Mesothelial cell of epicardium (in vitro differentiated cells): ENCODE results near the gene HIGD2A. TPM values are rescaled to one million over a fixed set of nuclear protein-coding genes. Genes with fewer than 3 reads are reported as not detected.

ENCODE experiments used
- DNase-seq, 2 experiments: peaks; one replicate each; pipeline ENCODE4 v3.0.0; 2021; ENCODE audit warnings: low spot score in 2 of 2; ENCODE audit not compliant: unreplicated experiment in 2 of 2
- H3K27ac Mint-ChIP-seq: 2 replicates; pipeline ENCODE4 v1.8.0; 2021; ENCODE audit warnings: mixed read lengths
- H3K27me3 Mint-ChIP-seq: 2 replicates; pipeline ENCODE4 v1.8.0; 2021; ENCODE audit warnings: low read depth, mixed read lengths
- H3K36me3 Mint-ChIP-seq: 2 replicates; pipeline ENCODE4 v1.8.0; 2021; ENCODE audit warnings: mixed read lengths
- H3K4me1 Mint-ChIP-seq: 2 replicates; pipeline ENCODE4 v1.8.0; 2021; ENCODE audit warnings: mixed read lengths
- H3K4me3 Mint-ChIP-seq: 2 replicates; pipeline ENCODE4 v1.8.0; 2021; ENCODE audit warnings: mild to moderate bottlenecking, moderate library complexity, mixed read lengths
- H3K9me3 Mint-ChIP-seq: 2 replicates; pipeline ENCODE4 v1.8.0; 2021; ENCODE audit warnings: mixed read lengths
- CTCF ChIP-seq: fragments of 200-600 bp; sonication (generic); IDR thresholded peaks from one replicate; pipeline ENCODE4 v1.5.0; 2021; ENCODE audit warnings: antibody characterized with exemption; ENCODE audit not compliant: unreplicated experiment
- total RNA-seq: library from RNA; stranded (reverse); gene quantifications from 3 replicates; pipeline ENCODE4 v1.2.1, GENCODE V29; 2021

The HIGD2A gene
- total RNA-seq, 1 donor from 2014 or later = 82.5 TPM

DNA sequence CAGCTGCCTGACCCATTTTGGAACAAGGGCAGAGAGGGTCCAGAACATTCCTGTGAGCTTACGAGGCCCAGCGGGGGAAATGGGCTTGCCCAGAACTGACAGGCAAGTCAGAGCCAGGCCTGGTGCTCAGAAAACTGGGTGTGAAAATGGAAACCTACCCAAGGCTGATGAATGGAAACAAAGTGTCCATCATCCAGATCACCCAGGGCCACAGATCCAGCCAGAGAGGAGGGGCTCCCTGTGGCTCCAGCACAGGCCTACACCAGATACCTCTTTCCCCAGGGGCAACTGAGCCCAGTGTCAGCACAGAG, 24.7 kb downstream of the HIGD2A start:
- H3K36me3 Mint-ChIP-seq = peaks cover 5% of the 10 kb centered on the region
- H3K27ac Mint-ChIP-seq = no peak overlapping the region
- H3K4me3 Mint-ChIP-seq = no peak overlapping the region
- peaks cover 24% of the 10 kb centered on the region for H3K4me1 Mint-ChIP-seq
- DNase-seq = no peak
- no peaks in the 10 kb centered on the region for H3K9me3 Mint-ChIP-seq
- no peak for TF ChIP-seq CTCF
- no peaks in the 10 kb centered on the region for H3K27me3 Mint-ChIP-seq

GRCh38 chr5:176413709-176414191, 25.2 kb downstream of the HIGD2A start:
- Mint-ChIP-seq H3K27ac (peak overlapping the region; percentile 16), H3K4me1 (peaks cover 25% of the 10 kb centered on the region), H3K27me3 (no peaks in the 10 kb centered on the region), H3K36me3 (peaks cover 5% of the 10 kb centered on the region), H3K9me3 (no peaks in the 10 kb centered on the region), H3K4me3 (no peak overlapping the region)
- TF ChIP-seq CTCF = no peak
- DNase-seq = no peak

DNA sequence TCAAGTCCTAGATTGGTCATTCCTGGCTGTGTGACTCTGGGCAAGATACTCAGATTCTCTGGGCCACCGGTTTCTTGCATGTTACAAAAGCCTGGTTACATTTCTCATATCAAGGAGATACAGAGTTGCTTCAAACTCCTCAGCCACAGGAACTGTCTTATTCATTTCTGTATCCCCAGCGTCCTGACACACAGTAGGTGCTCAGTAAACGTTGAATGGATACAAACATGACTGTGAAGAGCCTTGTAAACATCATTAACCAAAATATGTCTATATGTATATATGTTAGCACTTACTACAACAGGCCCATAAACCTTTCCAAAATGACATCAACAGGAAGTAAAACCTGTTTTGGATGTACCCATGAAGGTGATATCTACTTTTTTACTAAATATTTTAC, 26.2 kb downstream of the HIGD2A start:
- no peak for TF ChIP-seq CTCF
- peak overlapping the region; percentile 69 for H3K4me3 Mint-ChIP-seq
- no peaks in the 10 kb centered on the region for H3K27me3 Mint-ChIP-seq
- peak overlapping the region; percentile 39 for H3K27ac Mint-ChIP-seq
- H3K4me1 Mint-ChIP-seq = peaks cover 25% of the 10 kb centered on the region
- H3K9me3 Mint-ChIP-seq = no peaks in the 10 kb centered on the region
- DNase-seq = no peak
- H3K36me3 Mint-ChIP-seq = peaks cover 5% of the 10 kb centered on the region

DNA sequence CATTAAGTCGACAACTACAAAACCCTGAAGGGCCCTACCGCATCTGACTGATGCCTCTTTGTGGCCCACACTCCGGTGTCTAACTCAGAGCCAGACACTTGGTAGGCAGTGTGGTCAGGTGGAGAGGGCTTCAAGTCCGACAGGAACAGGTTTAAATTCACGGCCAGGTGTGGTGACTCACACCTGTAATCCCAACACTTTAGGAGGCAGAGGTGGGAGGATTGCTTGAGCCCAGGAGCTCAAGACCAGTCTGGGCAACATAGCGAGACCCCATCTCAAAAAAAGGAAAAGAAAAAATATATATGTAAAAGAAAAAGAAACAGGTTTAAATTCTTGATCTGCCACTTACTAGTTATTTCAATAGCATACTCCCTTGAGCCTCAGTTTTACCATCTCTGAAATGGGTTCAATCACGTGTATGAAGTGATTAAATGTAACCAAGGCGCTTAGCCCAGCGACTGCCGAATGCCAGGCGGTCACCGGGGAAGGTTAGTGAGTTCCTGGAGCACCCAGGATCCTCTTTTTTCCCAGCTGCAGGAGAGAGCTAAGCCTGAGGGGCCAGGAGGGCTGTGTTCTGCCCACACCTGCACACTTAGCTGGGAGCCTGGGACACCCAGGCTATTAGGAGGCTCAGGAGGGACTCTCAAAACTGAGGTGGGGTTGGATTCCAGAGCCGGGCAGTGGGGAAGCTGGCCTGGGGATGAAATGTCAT, 26.8 kb downstream of the HIGD2A start:
- H3K27ac Mint-ChIP-seq = peak overlapping the region; percentile 86
- TF ChIP-seq CTCF = no peak
- peaks cover 25% of the 10 kb centered on the region for H3K4me1 Mint-ChIP-seq
- peak overlapping the region; percentile 69 for H3K4me3 Mint-ChIP-seq
- H3K9me3 Mint-ChIP-seq = peaks cover 3% of the 10 kb centered on the region
- no peaks in the 10 kb centered on the region for H3K36me3 Mint-ChIP-seq
- H3K27me3 Mint-ChIP-seq = no peaks in the 10 kb centered on the region
- no peak for DNase-seq

GRCh38 chr5:176415952-176416924, 27.7 kb downstream of the HIGD2A start, which contains the start of gene CLTB:
Gene CLTB, minus strand, starts transcription at chr5:176416539. Its CDS starts 176 bp downstream, at chr5:176416363.
- H3K4me1 Mint-ChIP-seq = peaks cover 25% of the 10 kb centered on the region
- peak within 1 kb of the TSS; percentile 69 for H3K4me3 Mint-ChIP-seq
- no peaks in the 10 kb centered on the region for H3K27me3 Mint-ChIP-seq
- H3K36me3 Mint-ChIP-seq = no peaks in the 10 kb centered on the region
- peaks cover 11% of the 10 kb centered on the region for H3K9me3 Mint-ChIP-seq
- H3K27ac Mint-ChIP-seq = peak within 1 kb of the TSS; percentile 86
- peak; percentile 47 for TF ChIP-seq CTCF
- DNase-seq = peak; percentile 85 to 93
